Transverse colon (tissue), 4 donors: Measurements from ENCODE around the gene SEMA6B.

ENCODE experiments used
- CTCF ChIP-seq, 5 experiments: fragments of 200-600 bp in 3 of 5; fragments of 450-650 bp in 2 of 5; sonication (generic) in 3 of 5; IDR thresholded peaks; 1 replicate in 2 of 5; 2 replicates in 3 of 5; pipeline ENCODE4 v1.5.1; 2016 to 2017; ENCODE audit warnings: antibody characterized with exemption in 5 of 5, inconsistent platforms in 3 of 5, mild to moderate bottlenecking in 2 of 5, moderate library complexity in 1 of 5
- EP300 ChIP-seq: sonication (generic); formaldehyde crosslinking; IDR thresholded peaks from one replicate; pipeline ENCODE4 v1.6.1; 2017; ENCODE audit warnings: antibody characterized with exemption, low read depth
- POLR2A ChIP-seq: fragments of 450-650 bp; IDR thresholded peaks from one replicate; pipeline ENCODE4 v1.6.1; 2016; ENCODE audit warnings: antibody characterized with exemption, mild to moderate bottlenecking, moderate library complexity
- POLR2AphosphoS5 ChIP-seq, 3 donors: sonication (generic); formaldehyde crosslinking; IDR thresholded peaks; one replicate each; pipeline ENCODE4 v1.6.1; 2016; ENCODE audit warnings: antibody characterized with exemption in 3 of 3

- no peak for TF ChIP-seq CTCF (IDR thresholded peaks at IDR 0.05)
- TF ChIP-seq EP300 = no peak
- no peak for TF ChIP-seq POLR2A
- no peak for TF ChIP-seq POLR2AphosphoS5 (IDR thresholded peaks at IDR 0.05)
Observed at GRCh38 chr19:4600893-4601292, 41.4 kb upstream of the SEMA6B start.
